8988T (cell line): ENCODE measurements around the gene MUS81.
"Not testable (repeated sequence)": the region's sequence is repeated elsewhere in the genome, so short reads cannot be mapped to it uniquely, and the experiment has no call there.

ENCODE experiments used
- DNase-seq: peaks from one replicate; pipeline ENCODE4 v3.0.0; 2011

MUS81 gene

GRCh38 chr11:65880027-65880426 lies 19.8 kb downstream of the MUS81 start:
- DNase-seq, result no peak

GRCh38 chr11:65880844-65881421 lies 20.7 kb downstream of the MUS81 start:
- no peak for DNase-seq

- no peak for DNase-seq
Measured at GRCh38 chr11:65882120-65883057, 22.2 kb downstream of the MUS81 start.

- DNase-seq, result no peak
Measured at GRCh38 chr11:65883058-65883761, 23.0 kb downstream of the MUS81 start.

GRCh38 chr11:65883786-65884715 lies 23.8 kb downstream of the MUS81 start:
- no peak for DNase-seq

- DNase-seq, result peak; percentile 97
Measured at GRCh38 chr11:65884716-65885092, 24.5 kb downstream of the MUS81 start.

GRCh38 chr11:65885231-65885630 lies 25.0 kb downstream of the MUS81 start:
- no peak for DNase-seq

- DNase-seq, result no peak
Measured at GRCh38 chr11:65885808-65886536, 25.7 kb downstream of the MUS81 start.

GRCh38 chr11:65886826-65887722 lies 26.8 kb downstream of the MUS81 start:
- no peak for DNase-seq

- no peak for DNase-seq
Measured at GRCh38 chr11:65887723-65888162, 27.5 kb downstream of the MUS81 start.

GRCh38 chr11:65888163-65888814 lies 28.1 kb downstream of the MUS81 start, which contains the start of gene FIBP:
TSS of gene FIBP (minus strand) at chr11:65888471. CDS start at chr11:65888418, 53 bp downstream.
- DNase-seq, result peak; percentile 99

GRCh38 chr11:65890324-65891218 lies 30.3 kb downstream of the MUS81 start, which contains the start of gene CCDC85B:
TSS of gene CCDC85B (plus strand) at chr11:65890673. CDS start at chr11:65890784, 111 bp downstream.
- DNase-seq, result peak; percentile 88

GRCh38 chr11:65891219-65892136 lies 31.2 kb downstream of the MUS81 start:
- DNase-seq, result peak; percentile 79

GRCh38 chr11:65892137-65892540 lies 31.9 kb downstream of the MUS81 start:
- not testable (repeated sequence) for DNase-seq

- DNase-seq, result no peak
Measured at GRCh38 chr11:65892661-65893317, 32.6 kb downstream of the MUS81 start.

- no peak for DNase-seq
Measured at GRCh38 chr11:65894034-65894591, 33.9 kb downstream of the MUS81 start.
